ENCODE results near the gene ARHGDIB. TPM values are rescaled to one million over a fixed set of nuclear protein-coding genes. Genes with fewer than 3 reads are reported as not detected.

Gene ARHGDIB
- total RNA-seq, 1 experiment from 2014 or later: 1.6 TPM

DNA sequence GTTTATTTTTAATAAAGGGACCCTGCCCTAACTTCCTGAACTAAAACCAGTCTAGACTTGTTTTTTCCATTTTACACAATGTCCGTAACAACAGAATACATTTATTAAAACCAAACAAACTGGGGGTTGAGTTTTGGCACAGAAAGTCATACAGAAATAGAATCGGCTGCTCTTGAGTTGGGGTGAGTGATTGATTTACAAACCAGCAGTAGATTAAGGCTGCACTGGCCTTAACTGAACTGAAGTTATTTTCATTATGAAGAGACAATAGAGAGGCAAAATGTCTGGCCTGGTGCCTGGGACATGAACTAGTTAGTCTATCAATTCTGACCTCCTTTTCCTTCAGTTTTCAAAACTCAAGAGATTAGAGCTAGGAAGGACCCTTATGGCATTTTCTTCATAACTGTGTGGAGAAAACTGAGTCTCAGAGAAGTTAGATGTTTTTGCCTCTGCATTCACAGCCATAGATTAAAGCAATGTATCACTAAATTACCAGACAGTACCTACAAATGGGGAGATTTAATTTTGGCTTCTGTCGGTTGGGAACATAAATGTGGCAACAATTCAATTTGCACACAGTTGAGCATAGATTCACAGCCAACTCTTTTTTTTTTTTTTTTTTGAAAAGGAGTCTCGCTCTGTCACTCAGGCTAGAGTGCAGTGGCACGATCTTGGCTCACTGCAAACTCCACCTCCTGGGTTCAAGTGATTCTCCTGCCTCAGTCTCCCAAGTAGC lies 56.0 kb downstream of the ARHGDIB start (continued):
- TF ChIP-seq NR1H2 (CRISPR knock-in tag; IDR thresholded peaks at IDR 0.05) (no peak), SP1 (CRISPR knock-in tag; conservative IDR thresholded peaks at IDR 0.05) (no peak), FOXJ3 (CRISPR knock-in tag; IDR thresholded peaks at IDR 0.05; ENCODE audit: borderline replicate concordance) (no peak)
- TF ChIP-seq, protein P1, sequence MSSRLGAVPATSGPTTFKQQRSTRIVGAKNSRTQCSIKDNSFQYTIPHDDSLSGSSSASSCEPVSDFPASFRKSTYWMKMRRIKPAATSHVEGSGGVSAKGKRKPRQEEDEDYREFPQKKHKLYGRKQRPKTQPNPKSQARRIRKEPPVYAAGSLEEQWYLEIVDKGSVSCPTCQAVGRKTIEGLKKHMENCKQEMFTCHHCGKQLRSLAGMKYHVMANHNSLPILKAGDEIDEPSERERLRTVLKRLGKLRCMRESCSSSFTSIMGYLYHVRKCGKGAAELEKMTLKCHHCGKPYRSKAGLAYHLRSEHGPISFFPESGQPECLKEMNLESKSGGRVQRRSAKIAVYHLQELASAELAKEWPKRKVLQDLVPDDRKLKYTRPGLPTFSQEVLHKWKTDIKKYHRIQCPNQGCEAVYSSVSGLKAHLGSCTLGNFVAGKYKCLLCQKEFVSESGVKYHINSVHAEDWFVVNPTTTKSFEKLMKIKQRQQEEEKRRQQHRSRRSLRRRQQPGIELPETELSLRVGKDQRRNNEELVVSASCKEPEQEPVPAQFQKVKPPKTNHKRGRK (CRISPR knock-in tag; IDR thresholded peaks at IDR 0.05; ENCODE audit: borderline replicate concordance): no peak
- TF ChIP-seq, protein P2, sequence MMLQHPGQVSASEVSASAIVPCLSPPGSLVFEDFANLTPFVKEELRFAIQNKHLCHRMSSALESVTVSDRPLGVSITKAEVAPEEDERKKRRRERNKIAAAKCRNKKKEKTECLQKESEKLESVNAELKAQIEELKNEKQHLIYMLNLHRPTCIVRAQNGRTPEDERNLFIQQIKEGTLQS (CRISPR knock-in tag; conservative IDR thresholded peaks at IDR 0.05): no peak
- TF ChIP-seq, protein P3, sequence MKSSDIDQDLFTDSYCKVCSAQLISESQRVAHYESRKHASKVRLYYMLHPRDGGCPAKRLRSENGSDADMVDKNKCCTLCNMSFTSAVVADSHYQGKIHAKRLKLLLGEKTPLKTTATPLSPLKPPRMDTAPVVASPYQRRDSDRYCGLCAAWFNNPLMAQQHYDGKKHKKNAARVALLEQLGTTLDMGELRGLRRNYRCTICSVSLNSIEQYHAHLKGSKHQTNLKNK (CRISPR knock-in tag; IDR thresholded peaks at IDR 0.05): no peak
- TF ChIP-seq, protein P4, sequence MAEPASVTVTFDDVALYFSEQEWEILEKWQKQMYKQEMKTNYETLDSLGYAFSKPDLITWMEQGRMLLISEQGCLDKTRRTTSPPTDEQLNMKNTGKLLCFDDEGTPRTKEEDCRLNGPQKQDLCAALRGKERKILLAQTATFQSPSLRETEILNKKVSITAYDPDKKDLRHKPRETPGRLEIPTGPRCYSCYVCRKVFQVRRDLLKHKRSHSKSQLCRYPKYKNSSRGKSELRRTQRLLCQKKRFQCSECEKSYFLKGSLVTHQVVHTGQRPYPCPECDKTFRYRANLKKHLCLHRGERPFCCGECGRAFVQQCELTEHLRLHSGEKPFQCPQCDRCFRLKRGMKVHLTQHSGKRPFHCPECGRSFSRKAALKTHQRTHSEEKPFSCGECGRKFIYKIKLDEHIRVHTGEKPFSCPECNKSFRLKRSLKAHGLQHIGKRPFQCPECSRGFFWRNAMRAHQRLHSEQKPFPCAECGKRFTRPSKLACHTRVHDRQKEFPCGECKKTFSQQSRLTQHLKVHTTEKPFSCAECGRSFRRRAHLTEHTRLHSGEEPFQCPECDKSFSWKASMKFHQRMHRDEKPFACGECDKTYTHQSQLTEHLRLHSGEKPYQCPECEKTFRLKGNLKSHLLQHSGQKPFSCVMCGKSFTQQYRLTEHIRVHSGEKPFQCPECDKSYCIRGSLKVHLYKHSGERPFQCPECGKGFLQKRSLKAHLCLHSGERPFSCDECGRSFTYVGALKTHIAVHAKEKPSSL (CRISPR knock-in tag; conservative IDR thresholded peaks at IDR 0.05): no peak

DNA sequence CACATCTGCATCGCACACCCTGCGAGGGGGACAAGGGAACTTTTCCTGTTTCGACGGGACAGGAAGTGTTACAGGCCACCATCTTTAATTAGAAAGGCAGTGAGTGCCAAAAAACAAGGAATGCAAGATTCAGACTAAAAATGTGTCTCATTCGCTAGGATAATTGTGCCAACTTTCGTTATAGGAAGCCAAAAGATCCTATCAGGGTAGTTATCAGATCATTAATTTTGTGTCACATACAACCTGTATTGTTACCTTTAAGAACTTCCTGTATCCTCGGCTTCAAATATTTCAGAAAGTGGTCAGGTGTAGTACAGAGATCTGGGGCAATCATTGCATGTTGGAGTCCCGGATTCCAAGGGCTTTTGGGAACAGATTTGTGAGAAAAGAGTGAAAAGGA lies 56.5 kb downstream of the ARHGDIB start:
- peaks cover 6% of the 10 kb centered on the region; the same call in 1 of the 2 replicates for H3K4me1 Mint-ChIP-seq
- no peaks in the 10 kb centered on the region for H3K9me3 Mint-ChIP-seq
- DNase-seq (ENCODE audit: low spot score): no peak
- ChIA-PET POLR2A (no interaction called here), CTCF (no interaction called here)
- no peaks in the 10 kb centered on the region for H3K27me3 Mint-ChIP-seq (ENCODE audit: low read depth)
- no peak for ATAC-seq
- H3K27ac Mint-ChIP-seq: no peak overlapping the region
- no peak overlapping the region for H3K4me3 Mint-ChIP-seq
- H3K36me3 Mint-ChIP-seq: no peaks in the 10 kb centered on the region
- no peak for TF ChIP-seq NFE2L1 (CRISPR knock-in tag; IDR thresholded peaks at IDR 0.05)
- TF ChIP-seq, protein P5, sequence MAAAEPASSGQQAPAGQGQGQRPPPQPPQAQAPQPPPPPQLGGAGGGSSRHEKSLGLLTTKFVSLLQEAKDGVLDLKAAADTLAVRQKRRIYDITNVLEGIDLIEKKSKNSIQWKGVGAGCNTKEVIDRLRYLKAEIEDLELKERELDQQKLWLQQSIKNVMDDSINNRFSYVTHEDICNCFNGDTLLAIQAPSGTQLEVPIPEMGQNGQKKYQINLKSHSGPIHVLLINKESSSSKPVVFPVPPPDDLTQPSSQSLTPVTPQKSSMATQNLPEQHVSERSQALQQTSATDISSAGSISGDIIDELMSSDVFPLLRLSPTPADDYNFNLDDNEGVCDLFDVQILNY (CRISPR knock-in tag; IDR thresholded peaks at IDR 0.05): no peak
- TF ChIP-seq, protein P6, sequence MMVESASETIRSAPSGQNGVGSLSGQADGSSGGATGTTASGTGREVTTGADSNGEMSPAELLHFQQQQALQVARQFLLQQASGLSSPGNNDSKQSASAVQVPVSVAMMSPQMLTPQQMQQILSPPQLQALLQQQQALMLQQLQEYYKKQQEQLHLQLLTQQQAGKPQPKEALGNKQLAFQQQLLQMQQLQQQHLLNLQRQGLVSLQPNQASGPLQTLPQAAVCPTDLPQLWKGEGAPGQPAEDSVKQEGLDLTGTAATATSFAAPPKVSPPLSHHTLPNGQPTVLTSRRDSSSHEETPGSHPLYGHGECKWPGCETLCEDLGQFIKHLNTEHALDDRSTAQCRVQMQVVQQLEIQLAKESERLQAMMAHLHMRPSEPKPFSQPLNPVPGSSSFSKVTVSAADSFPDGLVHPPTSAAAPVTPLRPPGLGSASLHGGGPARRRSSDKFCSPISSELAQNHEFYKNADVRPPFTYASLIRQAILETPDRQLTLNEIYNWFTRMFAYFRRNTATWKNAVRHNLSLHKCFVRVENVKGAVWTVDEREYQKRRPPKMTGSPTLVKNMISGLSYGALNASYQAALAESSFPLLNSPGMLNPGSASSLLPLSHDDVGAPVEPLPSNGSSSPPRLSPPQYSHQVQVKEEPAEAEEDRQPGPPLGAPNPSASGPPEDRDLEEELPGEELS (CRISPR knock-in tag; IDR thresholded peaks at IDR 0.05): no peak
- TF ChIP-seq, protein P3 (CRISPR knock-in tag; IDR thresholded peaks at IDR 0.05): no peak
- TF ChIP-seq, protein P7, sequence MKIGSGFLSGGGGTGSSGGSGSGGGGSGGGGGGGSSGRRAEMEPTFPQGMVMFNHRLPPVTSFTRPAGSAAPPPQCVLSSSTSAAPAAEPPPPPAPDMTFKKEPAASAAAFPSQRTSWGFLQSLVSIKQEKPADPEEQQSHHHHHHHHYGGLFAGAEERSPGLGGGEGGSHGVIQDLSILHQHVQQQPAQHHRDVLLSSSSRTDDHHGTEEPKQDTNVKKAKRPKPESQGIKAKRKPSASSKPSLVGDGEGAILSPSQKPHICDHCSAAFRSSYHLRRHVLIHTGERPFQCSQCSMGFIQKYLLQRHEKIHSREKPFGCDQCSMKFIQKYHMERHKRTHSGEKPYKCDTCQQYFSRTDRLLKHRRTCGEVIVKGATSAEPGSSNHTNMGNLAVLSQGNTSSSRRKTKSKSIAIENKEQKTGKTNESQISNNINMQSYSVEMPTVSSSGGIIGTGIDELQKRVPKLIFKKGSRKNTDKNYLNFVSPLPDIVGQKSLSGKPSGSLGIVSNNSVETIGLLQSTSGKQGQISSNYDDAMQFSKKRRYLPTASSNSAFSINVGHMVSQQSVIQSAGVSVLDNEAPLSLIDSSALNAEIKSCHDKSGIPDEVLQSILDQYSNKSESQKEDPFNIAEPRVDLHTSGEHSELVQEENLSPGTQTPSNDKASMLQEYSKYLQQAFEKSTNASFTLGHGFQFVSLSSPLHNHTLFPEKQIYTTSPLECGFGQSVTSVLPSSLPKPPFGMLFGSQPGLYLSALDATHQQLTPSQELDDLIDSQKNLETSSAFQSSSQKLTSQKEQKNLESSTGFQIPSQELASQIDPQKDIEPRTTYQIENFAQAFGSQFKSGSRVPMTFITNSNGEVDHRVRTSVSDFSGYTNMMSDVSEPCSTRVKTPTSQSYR (CRISPR knock-in tag; IDR thresholded peaks at IDR 0.05): no peak
- TF ChIP-seq ZNF121 (CRISPR knock-in tag; IDR thresholded peaks at IDR 0.05): no peak
- TF ChIP-seq TEAD1 (CRISPR knock-in tag; IDR thresholded peaks at IDR 0.05): no peak
- TF ChIP-seq ZBTB21 (CRISPR knock-in tag; IDR thresholded peaks at IDR 0.05; ENCODE audit: borderline replicate concordance): no peak
- no peak for TF ChIP-seq JUN (CRISPR knock-in tag; IDR thresholded peaks at IDR 0.05)
- TF ChIP-seq SP1 (CRISPR knock-in tag; conservative IDR thresholded peaks at IDR 0.05): no peak
- no peak for TF ChIP-seq ZNF671 (CRISPR knock-in tag; IDR thresholded peaks at IDR 0.05)
- no peak for TF ChIP-seq TP53 (CRISPR knock-in tag; IDR thresholded peaks at IDR 0.05)
- TF ChIP-seq, protein P8, sequence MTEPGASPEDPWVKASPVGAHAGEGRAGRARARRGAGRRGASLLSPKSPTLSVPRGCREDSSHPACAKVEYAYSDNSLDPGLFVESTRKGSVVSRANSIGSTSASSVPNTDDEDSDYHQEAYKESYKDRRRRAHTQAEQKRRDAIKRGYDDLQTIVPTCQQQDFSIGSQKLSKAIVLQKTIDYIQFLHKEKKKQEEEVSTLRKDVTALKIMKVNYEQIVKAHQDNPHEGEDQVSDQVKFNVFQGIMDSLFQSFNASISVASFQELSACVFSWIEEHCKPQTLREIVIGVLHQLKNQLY (CRISPR knock-in tag; IDR thresholded peaks at IDR 0.05): no peak
- no peak for TF ChIP-seq FOXJ3 (CRISPR knock-in tag; IDR thresholded peaks at IDR 0.05; ENCODE audit: borderline replicate concordance)
- TF ChIP-seq ETV6 (CRISPR knock-in tag; IDR thresholded peaks at IDR 0.05): no peak

Data from WTC11 (cell line).